ENCODE results near the gene PSMB5. TPM values are rescaled to one million over a fixed set of nuclear protein-coding genes. Genes with fewer than 3 reads are reported as not detected.

PSMB5 gene
- total RNA-seq, 1 experiment from 2014 or later: 224 TPM

DNA sequence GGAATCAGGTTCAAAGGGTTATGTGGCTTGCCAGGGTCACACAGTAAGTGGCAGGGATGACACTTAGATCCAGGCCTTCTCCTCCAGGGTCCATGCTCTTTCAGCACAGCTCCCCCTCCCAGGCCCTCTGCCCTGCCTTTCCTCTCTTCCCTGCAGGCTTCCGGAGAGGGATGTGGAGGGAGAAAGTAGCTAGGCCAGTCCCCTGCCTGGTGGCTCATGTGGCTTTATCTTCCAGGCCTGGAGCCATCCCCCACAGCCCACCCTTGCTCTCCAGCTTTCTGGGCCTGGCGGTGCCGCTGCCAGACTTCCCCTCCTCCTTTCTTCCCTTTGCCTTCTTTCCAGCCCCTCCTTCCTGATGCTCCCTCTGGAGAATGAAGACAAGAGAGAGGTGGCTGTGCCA, 9.1 kb upstream of the PSMB5 start (continued):
- TF ChIP-seq, protein P1, sequence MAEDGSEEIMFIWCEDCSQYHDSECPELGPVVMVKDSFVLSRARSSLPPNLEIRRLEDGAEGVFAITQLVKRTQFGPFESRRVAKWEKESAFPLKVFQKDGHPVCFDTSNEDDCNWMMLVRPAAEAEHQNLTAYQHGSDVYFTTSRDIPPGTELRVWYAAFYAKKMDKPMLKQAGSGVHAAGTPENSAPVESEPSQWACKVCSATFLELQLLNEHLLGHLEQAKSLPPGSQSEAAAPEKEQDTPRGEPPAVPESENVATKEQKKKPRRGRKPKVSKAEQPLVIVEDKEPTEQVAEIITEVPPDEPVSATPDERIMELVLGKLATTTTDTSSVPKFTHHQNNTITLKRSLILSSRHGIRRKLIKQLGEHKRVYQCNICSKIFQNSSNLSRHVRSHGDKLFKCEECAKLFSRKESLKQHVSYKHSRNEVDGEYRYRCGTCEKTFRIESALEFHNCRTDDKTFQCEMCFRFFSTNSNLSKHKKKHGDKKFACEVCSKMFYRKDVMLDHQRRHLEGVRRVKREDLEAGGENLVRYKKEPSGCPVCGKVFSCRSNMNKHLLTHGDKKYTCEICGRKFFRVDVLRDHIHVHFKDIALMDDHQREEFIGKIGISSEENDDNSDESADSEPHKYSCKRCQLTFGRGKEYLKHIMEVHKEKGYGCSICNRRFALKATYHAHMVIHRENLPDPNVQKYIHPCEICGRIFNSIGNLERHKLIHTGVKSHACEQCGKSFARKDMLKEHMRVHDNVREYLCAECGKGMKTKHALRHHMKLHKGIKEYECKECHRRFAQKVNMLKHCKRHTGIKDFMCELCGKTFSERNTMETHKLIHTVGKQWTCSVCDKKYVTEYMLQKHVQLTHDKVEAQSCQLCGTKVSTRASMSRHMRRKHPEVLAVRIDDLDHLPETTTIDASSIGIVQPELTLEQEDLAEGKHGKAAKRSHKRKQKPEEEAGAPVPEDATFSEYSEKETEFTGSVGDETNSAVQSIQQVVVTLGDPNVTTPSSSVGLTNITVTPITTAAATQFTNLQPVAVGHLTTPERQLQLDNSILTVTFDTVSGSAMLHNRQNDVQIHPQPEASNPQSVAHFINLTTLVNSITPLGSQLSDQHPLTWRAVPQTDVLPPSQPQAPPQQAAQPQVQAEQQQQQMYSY (CRISPR knock-in tag; IDR thresholded peaks at IDR 0.05): no peak
- TF ChIP-seq, protein P2, sequence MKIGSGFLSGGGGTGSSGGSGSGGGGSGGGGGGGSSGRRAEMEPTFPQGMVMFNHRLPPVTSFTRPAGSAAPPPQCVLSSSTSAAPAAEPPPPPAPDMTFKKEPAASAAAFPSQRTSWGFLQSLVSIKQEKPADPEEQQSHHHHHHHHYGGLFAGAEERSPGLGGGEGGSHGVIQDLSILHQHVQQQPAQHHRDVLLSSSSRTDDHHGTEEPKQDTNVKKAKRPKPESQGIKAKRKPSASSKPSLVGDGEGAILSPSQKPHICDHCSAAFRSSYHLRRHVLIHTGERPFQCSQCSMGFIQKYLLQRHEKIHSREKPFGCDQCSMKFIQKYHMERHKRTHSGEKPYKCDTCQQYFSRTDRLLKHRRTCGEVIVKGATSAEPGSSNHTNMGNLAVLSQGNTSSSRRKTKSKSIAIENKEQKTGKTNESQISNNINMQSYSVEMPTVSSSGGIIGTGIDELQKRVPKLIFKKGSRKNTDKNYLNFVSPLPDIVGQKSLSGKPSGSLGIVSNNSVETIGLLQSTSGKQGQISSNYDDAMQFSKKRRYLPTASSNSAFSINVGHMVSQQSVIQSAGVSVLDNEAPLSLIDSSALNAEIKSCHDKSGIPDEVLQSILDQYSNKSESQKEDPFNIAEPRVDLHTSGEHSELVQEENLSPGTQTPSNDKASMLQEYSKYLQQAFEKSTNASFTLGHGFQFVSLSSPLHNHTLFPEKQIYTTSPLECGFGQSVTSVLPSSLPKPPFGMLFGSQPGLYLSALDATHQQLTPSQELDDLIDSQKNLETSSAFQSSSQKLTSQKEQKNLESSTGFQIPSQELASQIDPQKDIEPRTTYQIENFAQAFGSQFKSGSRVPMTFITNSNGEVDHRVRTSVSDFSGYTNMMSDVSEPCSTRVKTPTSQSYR (CRISPR knock-in tag; IDR thresholded peaks at IDR 0.05): no peak
- TF ChIP-seq RELA (CRISPR knock-in tag; IDR thresholded peaks at IDR 0.05; ENCODE audit: borderline replicate concordance) (no peak), GRHL2 (CRISPR knock-in tag; IDR thresholded peaks at IDR 0.05; ENCODE audit: insufficient replicate concordance, severe bottlenecking) (no peak), OVOL2 (CRISPR knock-in tag; IDR thresholded peaks at IDR 0.05; ENCODE audit: borderline replicate concordance) (no peak), SP1 (CRISPR knock-in tag; conservative IDR thresholded peaks at IDR 0.05) (no peak), NFE2L1 (CRISPR knock-in tag; IDR thresholded peaks at IDR 0.05) (no peak), SOX15 (CRISPR knock-in tag; IDR thresholded peaks at IDR 0.05) (no peak)
- TF ChIP-seq, protein P3, sequence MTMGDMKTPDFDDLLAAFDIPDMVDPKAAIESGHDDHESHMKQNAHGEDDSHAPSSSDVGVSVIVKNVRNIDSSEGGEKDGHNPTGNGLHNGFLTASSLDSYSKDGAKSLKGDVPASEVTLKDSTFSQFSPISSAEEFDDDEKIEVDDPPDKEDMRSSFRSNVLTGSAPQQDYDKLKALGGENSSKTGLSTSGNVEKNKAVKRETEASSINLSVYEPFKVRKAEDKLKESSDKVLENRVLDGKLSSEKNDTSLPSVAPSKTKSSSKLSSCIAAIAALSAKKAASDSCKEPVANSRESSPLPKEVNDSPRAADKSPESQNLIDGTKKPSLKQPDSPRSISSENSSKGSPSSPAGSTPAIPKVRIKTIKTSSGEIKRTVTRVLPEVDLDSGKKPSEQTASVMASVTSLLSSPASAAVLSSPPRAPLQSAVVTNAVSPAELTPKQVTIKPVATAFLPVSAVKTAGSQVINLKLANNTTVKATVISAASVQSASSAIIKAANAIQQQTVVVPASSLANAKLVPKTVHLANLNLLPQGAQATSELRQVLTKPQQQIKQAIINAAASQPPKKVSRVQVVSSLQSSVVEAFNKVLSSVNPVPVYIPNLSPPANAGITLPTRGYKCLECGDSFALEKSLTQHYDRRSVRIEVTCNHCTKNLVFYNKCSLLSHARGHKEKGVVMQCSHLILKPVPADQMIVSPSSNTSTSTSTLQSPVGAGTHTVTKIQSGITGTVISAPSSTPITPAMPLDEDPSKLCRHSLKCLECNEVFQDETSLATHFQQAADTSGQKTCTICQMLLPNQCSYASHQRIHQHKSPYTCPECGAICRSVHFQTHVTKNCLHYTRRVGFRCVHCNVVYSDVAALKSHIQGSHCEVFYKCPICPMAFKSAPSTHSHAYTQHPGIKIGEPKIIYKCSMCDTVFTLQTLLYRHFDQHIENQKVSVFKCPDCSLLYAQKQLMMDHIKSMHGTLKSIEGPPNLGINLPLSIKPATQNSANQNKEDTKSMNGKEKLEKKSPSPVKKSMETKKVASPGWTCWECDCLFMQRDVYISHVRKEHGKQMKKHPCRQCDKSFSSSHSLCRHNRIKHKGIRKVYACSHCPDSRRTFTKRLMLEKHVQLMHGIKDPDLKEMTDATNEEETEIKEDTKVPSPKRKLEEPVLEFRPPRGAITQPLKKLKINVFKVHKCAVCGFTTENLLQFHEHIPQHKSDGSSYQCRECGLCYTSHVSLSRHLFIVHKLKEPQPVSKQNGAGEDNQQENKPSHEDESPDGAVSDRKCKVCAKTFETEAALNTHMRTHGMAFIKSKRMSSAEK (CRISPR knock-in tag; IDR thresholded peaks at IDR 0.05; ENCODE audit: borderline replicate concordance): no peak
- TF ChIP-seq, protein P4, sequence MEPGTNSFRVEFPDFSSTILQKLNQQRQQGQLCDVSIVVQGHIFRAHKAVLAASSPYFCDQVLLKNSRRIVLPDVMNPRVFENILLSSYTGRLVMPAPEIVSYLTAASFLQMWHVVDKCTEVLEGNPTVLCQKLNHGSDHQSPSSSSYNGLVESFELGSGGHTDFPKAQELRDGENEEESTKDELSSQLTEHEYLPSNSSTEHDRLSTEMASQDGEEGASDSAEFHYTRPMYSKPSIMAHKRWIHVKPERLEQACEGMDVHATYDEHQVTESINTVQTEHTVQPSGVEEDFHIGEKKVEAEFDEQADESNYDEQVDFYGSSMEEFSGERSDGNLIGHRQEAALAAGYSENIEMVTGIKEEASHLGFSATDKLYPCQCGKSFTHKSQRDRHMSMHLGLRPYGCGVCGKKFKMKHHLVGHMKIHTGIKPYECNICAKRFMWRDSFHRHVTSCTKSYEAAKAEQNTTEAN (CRISPR knock-in tag; IDR thresholded peaks at IDR 0.05): no peak
- TF ChIP-seq, protein P5, sequence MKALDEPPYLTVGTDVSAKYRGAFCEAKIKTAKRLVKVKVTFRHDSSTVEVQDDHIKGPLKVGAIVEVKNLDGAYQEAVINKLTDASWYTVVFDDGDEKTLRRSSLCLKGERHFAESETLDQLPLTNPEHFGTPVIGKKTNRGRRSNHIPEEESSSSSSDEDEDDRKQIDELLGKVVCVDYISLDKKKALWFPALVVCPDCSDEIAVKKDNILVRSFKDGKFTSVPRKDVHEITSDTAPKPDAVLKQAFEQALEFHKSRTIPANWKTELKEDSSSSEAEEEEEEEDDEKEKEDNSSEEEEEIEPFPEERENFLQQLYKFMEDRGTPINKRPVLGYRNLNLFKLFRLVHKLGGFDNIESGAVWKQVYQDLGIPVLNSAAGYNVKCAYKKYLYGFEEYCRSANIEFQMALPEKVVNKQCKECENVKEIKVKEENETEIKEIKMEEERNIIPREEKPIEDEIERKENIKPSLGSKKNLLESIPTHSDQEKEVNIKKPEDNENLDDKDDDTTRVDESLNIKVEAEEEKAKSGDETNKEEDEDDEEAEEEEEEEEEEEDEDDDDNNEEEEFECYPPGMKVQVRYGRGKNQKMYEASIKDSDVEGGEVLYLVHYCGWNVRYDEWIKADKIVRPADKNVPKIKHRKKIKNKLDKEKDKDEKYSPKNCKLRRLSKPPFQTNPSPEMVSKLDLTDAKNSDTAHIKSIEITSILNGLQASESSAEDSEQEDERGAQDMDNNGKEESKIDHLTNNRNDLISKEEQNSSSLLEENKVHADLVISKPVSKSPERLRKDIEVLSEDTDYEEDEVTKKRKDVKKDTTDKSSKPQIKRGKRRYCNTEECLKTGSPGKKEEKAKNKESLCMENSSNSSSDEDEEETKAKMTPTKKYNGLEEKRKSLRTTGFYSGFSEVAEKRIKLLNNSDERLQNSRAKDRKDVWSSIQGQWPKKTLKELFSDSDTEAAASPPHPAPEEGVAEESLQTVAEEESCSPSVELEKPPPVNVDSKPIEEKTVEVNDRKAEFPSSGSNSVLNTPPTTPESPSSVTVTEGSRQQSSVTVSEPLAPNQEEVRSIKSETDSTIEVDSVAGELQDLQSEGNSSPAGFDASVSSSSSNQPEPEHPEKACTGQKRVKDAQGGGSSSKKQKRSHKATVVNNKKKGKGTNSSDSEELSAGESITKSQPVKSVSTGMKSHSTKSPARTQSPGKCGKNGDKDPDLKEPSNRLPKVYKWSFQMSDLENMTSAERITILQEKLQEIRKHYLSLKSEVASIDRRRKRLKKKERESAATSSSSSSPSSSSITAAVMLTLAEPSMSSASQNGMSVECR (CRISPR knock-in tag; IDR thresholded peaks at IDR 0.05; ENCODE audit: borderline replicate concordance): no peak
